Gastroesophageal sphincter (tissue), 4 donors: Measurements from ENCODE around the gene MED29. TPM values are rescaled to one million over a fixed set of nuclear protein-coding genes. Genes with fewer than 3 reads are reported as not detected.

Source experiments
- ATAC-seq: fragments of 150-250 bp; one replicate; pipeline ENCODE4 v1.9.1; 2016; ENCODE audit warnings: mild to moderate bottlenecking, moderate library complexity
- H3K27ac ChIP-seq, 4 donors: fragments of 200-600 bp; sonication (generic) in 3 of 4; 1 replicate in 3 of 4; 2 replicates in 1 of 4; pipeline ENCODE4 v1.5.1; 2016 to 2019
- H3K27me3 ChIP-seq: fragments of 200-600 bp; sonication (generic); one replicate; pipeline ENCODE4 v1.5.1; 2019
- H3K36me3 ChIP-seq, 2 donors: fragments of 200-600 bp; sonication (generic); one replicate each; pipeline ENCODE4 v1.5.1; 2019; ENCODE audit warnings: control low read depth in 1 of 2
- H3K4me1 ChIP-seq, 3 donors: fragments of 200-600 bp; sonication (generic); 1 replicate in 2 of 3; 2 replicates in 1 of 3; pipeline ENCODE4 v1.5.1; 2016 to 2019; ENCODE audit warnings: control low read depth in 2 of 3
- H3K4me3 ChIP-seq, 2 donors: fragments of 200-600 bp; sonication (generic); one replicate each; pipeline ENCODE4 v1.5.1; 2019; ENCODE audit warnings: mild to moderate bottlenecking in 1 of 2, moderate library complexity in 1 of 2
- H3K9me3 ChIP-seq, 3 donors: fragments of 200-600 bp; sonication (generic); one replicate each; pipeline ENCODE4 v1.5.1; 2017 to 2019; ENCODE audit warnings: control low read depth in 2 of 3
- EP300 ChIP-seq: sonication (generic); formaldehyde crosslinking; IDR thresholded peaks from one replicate; pipeline ENCODE4 v1.6.1; 2017; ENCODE audit warnings: antibody characterized with exemption, mild to moderate bottlenecking
- POLR2A ChIP-seq, 2 donors: fragments of 450-650 bp; IDR thresholded peaks; one replicate each; pipeline ENCODE4 v1.6.1; 2017; ENCODE audit warnings: antibody characterized with exemption in 2 of 2, mild to moderate bottlenecking in 2 of 2, moderate library complexity in 1 of 2
- POLR2AphosphoS5 ChIP-seq: sonication (generic); formaldehyde crosslinking; IDR thresholded peaks from one replicate; pipeline ENCODE4 v1.6.1; 2017; ENCODE audit warnings: antibody characterized with exemption
- WGBS, 2 donors: methylation state at CpG; one replicate each; pipeline ENCODE4 v1.1.5; 2018; ENCODE audit warnings: low coverage in 1 of 2; 5-methylcytosine and 5-hydroxymethylcytosine counted together
- total RNA-seq, 4 donors: library from RNA; depleted of rRNA; stranded (reverse); fragments of >200 nt; gene quantifications; one replicate each; pipeline ENCODE4 v1.1.0, GENCODE V29; 2016
- TF ChIP-seq, protein P1 (sequence below), 4 experiments: fragments of 200-600 bp in 2 of 4; fragments of 450-650 bp in 2 of 4; sonication (generic) in 1 of 4; IDR thresholded peaks; one replicate each; pipeline ENCODE4 v1.5.1; 2017 to 2019; ENCODE audit warnings: antibody characterized with exemption in 4 of 4, mild to moderate bottlenecking in 2 of 4, moderate library complexity in 2 of 4

Gene MED29
- total RNA-seq, 4 donors from 2014 or later, result 30.0 to 50.7 (median 36.4) TPM

DNA sequence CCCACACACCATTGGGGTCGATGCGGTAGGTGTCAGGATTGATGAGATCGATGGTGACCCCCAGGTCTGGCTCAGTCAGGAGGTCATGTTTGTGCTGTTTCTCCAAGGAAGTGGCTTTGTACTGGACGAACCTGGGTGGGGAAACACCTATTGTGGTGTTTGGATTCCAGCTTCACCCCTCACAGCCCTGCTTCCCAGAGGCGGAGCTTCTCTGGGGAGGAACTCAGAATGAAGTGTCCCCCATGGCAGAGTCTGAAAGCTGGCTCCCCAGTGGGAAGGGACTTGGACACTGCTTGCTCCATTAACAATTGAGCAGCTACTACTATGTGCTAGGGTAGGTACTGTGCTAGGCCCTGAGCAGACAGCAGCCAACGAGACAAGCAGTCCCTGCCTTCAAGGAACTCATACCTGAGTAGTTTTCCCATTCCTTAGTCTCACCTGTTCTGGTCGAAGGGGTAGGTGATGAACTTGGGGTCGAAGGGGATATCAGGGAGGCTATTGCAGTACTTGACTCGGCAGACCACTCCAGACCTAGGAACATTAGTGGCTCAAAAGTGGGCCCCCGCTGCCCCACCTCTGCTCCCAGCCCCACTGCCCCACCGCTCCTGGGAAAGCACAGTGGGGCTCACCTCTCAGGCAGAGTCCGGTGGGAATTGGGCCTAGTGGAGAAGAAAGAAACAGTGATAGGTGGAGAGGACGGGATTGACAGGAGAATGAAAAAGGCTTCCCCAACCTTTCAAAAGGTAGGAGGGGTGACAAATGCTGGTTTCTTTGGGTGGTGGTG, 1.4 kb upstream of the MED29 start:
- no peaks in the 10 kb centered on the region for H3K27me3 ChIP-seq
- peaks cover 0 to 64% (median 14%) of the 10 kb centered on the region in 3 donors for H3K4me1 ChIP-seq
- H3K36me3 ChIP-seq, result peaks cover 0 to 72% of the 10 kb centered on the region in 2 donors
- peak overlapping the region; percentile 84 to 93 for H3K4me3 ChIP-seq
- ATAC-seq, result no peak
- no peaks in the 10 kb centered on the region for H3K9me3 ChIP-seq
- peak overlapping the region; percentile 98 to 99 (median 98) for H3K27ac ChIP-seq
- no peak for TF ChIP-seq POLR2A (IDR thresholded peaks at IDR 0.05)
- TF ChIP-seq EP300, result no peak
- no peak for TF ChIP-seq POLR2AphosphoS5
- TF ChIP-seq, protein P1, sequence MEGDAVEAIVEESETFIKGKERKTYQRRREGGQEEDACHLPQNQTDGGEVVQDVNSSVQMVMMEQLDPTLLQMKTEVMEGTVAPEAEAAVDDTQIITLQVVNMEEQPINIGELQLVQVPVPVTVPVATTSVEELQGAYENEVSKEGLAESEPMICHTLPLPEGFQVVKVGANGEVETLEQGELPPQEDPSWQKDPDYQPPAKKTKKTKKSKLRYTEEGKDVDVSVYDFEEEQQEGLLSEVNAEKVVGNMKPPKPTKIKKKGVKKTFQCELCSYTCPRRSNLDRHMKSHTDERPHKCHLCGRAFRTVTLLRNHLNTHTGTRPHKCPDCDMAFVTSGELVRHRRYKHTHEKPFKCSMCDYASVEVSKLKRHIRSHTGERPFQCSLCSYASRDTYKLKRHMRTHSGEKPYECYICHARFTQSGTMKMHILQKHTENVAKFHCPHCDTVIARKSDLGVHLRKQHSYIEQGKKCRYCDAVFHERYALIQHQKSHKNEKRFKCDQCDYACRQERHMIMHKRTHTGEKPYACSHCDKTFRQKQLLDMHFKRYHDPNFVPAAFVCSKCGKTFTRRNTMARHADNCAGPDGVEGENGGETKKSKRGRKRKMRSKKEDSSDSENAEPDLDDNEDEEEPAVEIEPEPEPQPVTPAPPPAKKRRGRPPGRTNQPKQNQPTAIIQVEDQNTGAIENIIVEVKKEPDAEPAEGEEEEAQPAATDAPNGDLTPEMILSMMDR (IDR thresholded peaks at IDR 0.05), result no peak
- WGBS, 2 donors, result 17 to 44% methylated on average over 4 to 6 of the region's 13 CpGs

DNA sequence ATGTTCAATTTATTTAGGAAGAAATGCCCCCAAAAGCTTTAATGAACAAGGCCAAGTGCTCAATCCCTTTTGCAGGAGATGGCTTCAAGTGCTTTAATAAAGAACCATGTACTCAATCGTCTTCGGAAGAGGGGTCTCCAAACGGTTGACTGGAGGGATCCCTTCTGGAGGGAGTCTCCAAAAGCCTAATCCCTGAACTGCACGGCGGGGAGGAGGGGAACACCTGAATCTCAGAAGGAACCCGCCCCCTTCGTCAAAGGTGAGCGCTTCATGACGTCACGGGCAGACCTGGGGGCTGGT, 777 bp upstream of the MED29 start:
- H3K4me1 ChIP-seq, result peaks cover 0 to 69% (median 14%) of the 10 kb centered on the region in 3 donors
- peak overlapping the region; percentile 84 to 93 for H3K4me3 ChIP-seq
- peaks cover 0 to 72% of the 10 kb centered on the region in 2 donors for H3K36me3 ChIP-seq
- no peaks in the 10 kb centered on the region for H3K27me3 ChIP-seq
- TF ChIP-seq POLR2AphosphoS5 (no peak), EP300 (no peak)
- TF ChIP-seq, protein P1 (IDR thresholded peaks at IDR 0.05), result no peak
- H3K27ac ChIP-seq, result peak overlapping the region; percentile 98 to 99 (median 98)
- WGBS, 2 donors, result 0% methylated on average over 3 of the region's 10 CpGs
- no peak for ATAC-seq
- no peaks in the 10 kb centered on the region for H3K9me3 ChIP-seq

DNA sequence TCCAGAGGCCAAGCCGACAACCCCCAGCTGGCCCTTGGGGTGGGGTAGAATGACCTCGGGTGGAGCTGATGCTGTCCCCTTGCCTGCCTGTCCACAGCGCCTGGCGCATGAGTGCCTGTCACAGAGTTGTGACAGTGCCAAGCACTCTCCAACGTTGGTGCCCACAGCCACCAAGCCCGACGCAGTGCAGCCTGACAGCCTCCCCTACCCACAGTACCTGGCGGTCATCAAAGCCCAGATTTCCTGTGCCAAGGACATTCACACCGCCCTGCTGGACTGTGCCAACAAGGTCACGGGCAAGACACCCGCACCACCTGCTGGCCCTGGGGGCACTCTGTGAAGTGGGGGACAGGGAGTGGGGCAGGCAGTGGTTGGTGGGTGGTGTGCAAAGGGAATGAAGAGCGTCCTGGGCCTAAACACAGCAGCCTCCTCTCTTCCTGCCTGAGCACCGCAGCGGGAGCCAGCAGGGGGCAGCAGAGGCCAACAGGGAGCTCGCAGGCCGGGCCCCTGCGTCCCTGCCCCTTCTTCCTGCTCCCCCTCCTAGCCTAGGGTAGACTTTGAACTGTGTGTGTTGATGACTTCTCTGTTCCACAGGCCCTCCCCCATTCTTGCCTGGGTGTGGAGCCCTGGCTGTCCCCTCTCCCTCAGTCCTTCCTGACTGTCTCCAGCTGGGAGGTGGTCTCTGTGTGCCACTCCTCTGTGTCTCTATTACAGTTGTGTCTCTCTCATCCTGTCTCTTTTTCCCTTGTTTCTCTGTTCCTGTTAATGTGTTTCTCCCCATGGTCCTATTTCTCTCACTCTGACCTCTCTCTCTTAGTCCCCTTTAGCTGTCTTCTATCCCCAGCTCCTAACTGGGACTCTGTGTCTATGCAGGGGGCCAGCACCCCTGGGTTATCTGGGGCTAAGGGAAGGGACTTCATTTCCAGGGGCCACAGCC, 6.5 kb downstream of the MED29 start:
- Histone ChIP-seq H3K36me3 (peaks cover 0 to 57% of the 10 kb centered on the region in 2 donors), H3K4me3 (peak overlapping the region in 1 of 2 donors; percentile 20), H3K27ac (peak overlapping the region; percentile 87 to 99 (median 93)), H3K27me3 (no peaks in the 10 kb centered on the region), H3K4me1 (peaks cover 8 to 81% (median 20%) of the 10 kb centered on the region in 3 donors), H3K9me3 (no peaks in the 10 kb centered on the region)
- WGBS, 2 donors, result 26% methylated on average over 8 of the region's 17 CpGs; no CpG with 5 or more reads in 1 of the 2 donors
- TF ChIP-seq, protein P1 (IDR thresholded peaks at IDR 0.05), result peak in 3 of 4 experiments; percentile 96 to 99 (median 99)
- TF ChIP-seq POLR2AphosphoS5 (peak; percentile 24), POLR2A (IDR thresholded peaks at IDR 0.05) (no peak), EP300 (no peak)
- ATAC-seq, result peak; percentile 75

DNA sequence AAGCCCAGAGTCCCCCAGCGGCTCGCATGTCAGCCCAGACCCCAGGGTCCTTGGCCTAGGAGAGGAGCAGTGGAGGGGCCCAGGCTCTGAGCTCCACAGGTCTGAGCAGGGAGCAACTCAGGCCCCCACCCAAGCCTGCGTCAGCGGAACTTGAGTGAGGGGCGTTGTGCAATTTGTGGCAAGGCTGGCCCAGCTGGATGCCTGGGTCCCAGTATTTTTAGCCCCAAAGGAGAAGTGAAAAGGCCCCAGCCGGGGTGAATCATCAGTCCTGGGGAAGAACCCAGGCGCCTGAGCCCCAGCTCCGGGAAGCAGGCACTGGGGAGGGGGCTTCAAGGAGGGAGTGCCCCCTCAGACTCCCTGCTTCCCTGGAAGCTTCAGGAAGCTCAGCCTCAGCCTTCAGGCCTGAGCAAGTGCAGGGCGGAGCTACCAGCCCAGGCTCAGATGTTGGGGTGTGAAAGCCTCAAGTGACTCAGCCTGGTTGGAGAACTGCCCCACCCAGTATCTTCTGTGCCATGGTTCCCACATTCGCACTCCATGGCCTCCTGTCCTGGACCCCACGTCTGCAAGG, 7.2 kb downstream of the MED29 start:
- H3K36me3 ChIP-seq, result peaks cover 0 to 52% of the 10 kb centered on the region in 2 donors
- TF ChIP-seq, protein P1 (IDR thresholded peaks at IDR 0.05), result no peak
- TF ChIP-seq POLR2AphosphoS5 (no peak), POLR2A (IDR thresholded peaks at IDR 0.05) (no peak), EP300 (no peak)
- peaks cover 8 to 81% (median 20%) of the 10 kb centered on the region in 3 donors for H3K4me1 ChIP-seq
- peak; percentile 27 for ATAC-seq
- peak overlapping the region; percentile 87 to 99 (median 93) for H3K27ac ChIP-seq
- no CpG with 5 or more reads among the region's 11 CpGs for WGBS, 2 donors
- no peaks in the 10 kb centered on the region for H3K27me3 ChIP-seq
- peak overlapping the region in 1 of 2 donors; percentile 20 for H3K4me3 ChIP-seq
- no peaks in the 10 kb centered on the region for H3K9me3 ChIP-seq
